ENCODE measurements around the gene LY6G5C.
A peak's percentile ranks its signal among the peaks of the same experiment; 100 is the strongest.

Gene LY6G5C

GRCh38 chr6:31680226-31681134 is at the start of gene LY6G5C:
LY6G5C (minus strand) TSS chr6:31681067; CDS start chr6:31680373, 694 bp downstream.
- H3K36me3 ChIP-seq (ENCODE audit: insufficient read depth, low read length), result no peaks in the 10 kb centered on the region
- no peaks in the 10 kb centered on the region for H3K9me3 ChIP-seq (ENCODE audit: low read length)
- H3K27ac ChIP-seq (ENCODE audit: low read depth, low read length), result peak within 1 kb of the TSS; percentile 74
- H3K9ac ChIP-seq (ENCODE audit: low read length), result peak within 1 kb of the TSS; percentile 53
- H3K4me1 ChIP-seq (ENCODE audit: insufficient read depth, low read length), result peaks cover 13% of the 10 kb centered on the region
- no peaks in the 10 kb centered on the region for H3K27me3 ChIP-seq (ENCODE audit: control insufficient read depth in 1 of 2, insufficient read depth in 2 of 2, low read length in 2 of 2)
- peak within 1 kb of the TSS; percentile 24 to 71 for H3K4me3 ChIP-seq (ENCODE audit: low read depth in 1 of 2, low read length in 2 of 2)

- H3K4me1 ChIP-seq (ENCODE audit: insufficient read depth, low read length), result peaks cover 35% of the 10 kb centered on the region
- H3K36me3 ChIP-seq (ENCODE audit: insufficient read depth, low read length), result peaks cover 51% of the 10 kb centered on the region
- H3K27me3 ChIP-seq (ENCODE audit: control insufficient read depth in 1 of 2, insufficient read depth in 2 of 2, low read length in 2 of 2), result no peaks in the 10 kb centered on the region
These were observed 49.2 kb upstream of the LY6G5C start for GRCh38 chr6:31729979-31730630.

GRCh38 chr6:31729515-31729978 is 48.7 kb upstream of the LY6G5C start:
- Histone ChIP-seq H3K4me3 (ENCODE audit: low read depth in 1 of 2, low read length in 2 of 2) (peak overlapping the region; percentile 76 to 91), H3K9ac (ENCODE audit: low read length) (peak overlapping the region; percentile 96), H3K4me1 (ENCODE audit: insufficient read depth, low read length) (peaks cover 29% of the 10 kb centered on the region), H3K36me3 (ENCODE audit: insufficient read depth, low read length) (peaks cover 51% of the 10 kb centered on the region), H3K27ac (ENCODE audit: low read depth, low read length) (peak overlapping the region; percentile 89), H3K27me3 (ENCODE audit: control insufficient read depth in 1 of 2, insufficient read depth in 2 of 2, low read length in 2 of 2) (no peaks in the 10 kb centered on the region), H3K9me3 (ENCODE audit: low read length) (no peaks in the 10 kb centered on the region)

More at GRCh38 chr6:31729979-31730630, 49.2 kb upstream of the LY6G5C start:
- Histone ChIP-seq H3K27ac (ENCODE audit: low read depth, low read length) (peak overlapping the region; percentile 89), H3K4me3 (ENCODE audit: low read depth in 1 of 2, low read length in 2 of 2) (peak overlapping the region; percentile 76 to 91), H3K9me3 (ENCODE audit: low read length) (no peaks in the 10 kb centered on the region), H3K9ac (ENCODE audit: low read length) (peak overlapping the region; percentile 96)

GRCh38 chr6:31728767-31729514 is 48.1 kb upstream of the LY6G5C start, which contains the start of gene DDAH2:
DDAH2 (minus strand) TSS chr6:31729299; CDS start chr6:31729161, 138 bp downstream.
- Histone ChIP-seq H3K27me3 (ENCODE audit: control insufficient read depth in 1 of 2, insufficient read depth in 2 of 2, low read length in 2 of 2) (no peaks in the 10 kb centered on the region), H3K36me3 (ENCODE audit: insufficient read depth, low read length) (peaks cover 47% of the 10 kb centered on the region), H3K9ac (ENCODE audit: low read length) (peak within 1 kb of the TSS; percentile 96), H3K4me1 (ENCODE audit: insufficient read depth, low read length) (peaks cover 23% of the 10 kb centered on the region), H3K27ac (ENCODE audit: low read depth, low read length) (peak within 1 kb of the TSS; percentile 89), H3K4me3 (ENCODE audit: low read depth in 1 of 2, low read length in 2 of 2) (peak within 1 kb of the TSS; percentile 76 to 91), H3K9me3 (ENCODE audit: low read length) (no peaks in the 10 kb centered on the region)

GRCh38 chr6:31727717-31728671 is 47.1 kb upstream of the LY6G5C start:
- Histone ChIP-seq H3K27me3 (ENCODE audit: control insufficient read depth in 1 of 2, insufficient read depth in 2 of 2, low read length in 2 of 2) (no peaks in the 10 kb centered on the region), H3K27ac (ENCODE audit: low read depth, low read length) (peak overlapping the region; percentile 89), H3K4me3 (ENCODE audit: low read depth in 1 of 2, low read length in 2 of 2) (peak overlapping the region; percentile 76 to 91), H3K9ac (ENCODE audit: low read length) (peak overlapping the region; percentile 96), H3K4me1 (ENCODE audit: insufficient read depth, low read length) (peaks cover 23% of the 10 kb centered on the region), H3K9me3 (ENCODE audit: low read length) (no peaks in the 10 kb centered on the region), H3K36me3 (ENCODE audit: insufficient read depth, low read length) (peaks cover 37% of the 10 kb centered on the region)

GRCh38 chr6:31727034-31727716 is 46.3 kb upstream of the LY6G5C start:
- Histone ChIP-seq H3K36me3 (ENCODE audit: insufficient read depth, low read length) (peaks cover 31% of the 10 kb centered on the region), H3K9me3 (ENCODE audit: low read length) (no peaks in the 10 kb centered on the region), H3K9ac (ENCODE audit: low read length) (peak overlapping the region; percentile 11), H3K27ac (ENCODE audit: low read depth, low read length) (peak overlapping the region; percentile 38), H3K4me3 (ENCODE audit: low read depth in 1 of 2, low read length in 2 of 2) (no peak overlapping the region), H3K27me3 (ENCODE audit: control insufficient read depth in 1 of 2, insufficient read depth in 2 of 2, low read length in 2 of 2) (no peaks in the 10 kb centered on the region), H3K4me1 (ENCODE audit: insufficient read depth, low read length) (peaks cover 23% of the 10 kb centered on the region)

GRCh38 chr6:31725502-31726350 is 44.9 kb upstream of the LY6G5C start:
- no peak overlapping the region for H3K9ac ChIP-seq (ENCODE audit: low read length)
- H3K4me1 ChIP-seq (ENCODE audit: insufficient read depth, low read length), result peaks cover 20% of the 10 kb centered on the region
- H3K27ac ChIP-seq (ENCODE audit: low read depth, low read length), result no peak overlapping the region
- H3K4me3 ChIP-seq (ENCODE audit: low read depth in 1 of 2, low read length in 2 of 2), result no peak overlapping the region
- H3K27me3 ChIP-seq (ENCODE audit: control insufficient read depth in 1 of 2, insufficient read depth in 2 of 2, low read length in 2 of 2), result no peaks in the 10 kb centered on the region
- peaks cover 23% of the 10 kb centered on the region for H3K36me3 ChIP-seq (ENCODE audit: insufficient read depth, low read length)
- no peaks in the 10 kb centered on the region for H3K9me3 ChIP-seq (ENCODE audit: low read length)

- Histone ChIP-seq H3K9me3 (ENCODE audit: low read length) (no peaks in the 10 kb centered on the region), H3K27me3 (ENCODE audit: control insufficient read depth in 1 of 2, insufficient read depth in 2 of 2, low read length in 2 of 2) (no peaks in the 10 kb centered on the region), H3K4me1 (ENCODE audit: insufficient read depth, low read length) (peaks cover 15% of the 10 kb centered on the region), H3K27ac (ENCODE audit: low read depth, low read length) (no peak overlapping the region), H3K9ac (ENCODE audit: low read length) (no peak overlapping the region), H3K4me3 (ENCODE audit: low read depth in 1 of 2, low read length in 2 of 2) (no peak overlapping the region), H3K36me3 (ENCODE audit: insufficient read depth, low read length) (peaks cover 23% of the 10 kb centered on the region)
These were observed 43.3 kb upstream of the LY6G5C start for GRCh38 chr6:31723980-31724691.
